Ectodermal cell (in vitro differentiated cells): ENCODE data around the gene CEP85.
"Not testable (repeated sequence)": the region's sequence is repeated elsewhere in the genome, so short reads cannot be mapped to it uniquely, and the experiment has no call there.

Experiments
- H3K27ac ChIP-seq: 2 replicates; pipeline ENCODE4 v1.7.0; 2013; ENCODE audit warnings: mild to moderate bottlenecking, low read depth, low read length; ENCODE audit not compliant: insufficient read depth, poor library complexity, severe bottlenecking
- H3K27me3 ChIP-seq: 2 replicates; pipeline ENCODE4 v1.7.0; 2013; ENCODE audit warnings: mild to moderate bottlenecking, low read length; ENCODE audit not compliant: insufficient read depth, control insufficient read depth, poor library complexity, severe bottlenecking
- H3K36me3 ChIP-seq: one replicate; pipeline ENCODE4 v1.7.0; 2013; ENCODE audit warnings: low read length; ENCODE audit not compliant: control insufficient read depth, insufficient read depth
- H3K4me1 ChIP-seq: one replicate; pipeline ENCODE4 v1.7.0; 2013; ENCODE audit warnings: low read length; ENCODE audit not compliant: control insufficient read depth, insufficient read depth
- H3K4me3 ChIP-seq: 2 replicates; pipeline ENCODE4 v1.7.0; 2013; ENCODE audit warnings: low read depth, low read length, control low read depth; ENCODE audit not compliant: insufficient read depth
- H3K9me3 ChIP-seq: 2 replicates; pipeline ENCODE4 v1.7.0; 2013; ENCODE audit warnings: mild to moderate bottlenecking, low read length, moderate library complexity; ENCODE audit not compliant: control insufficient read depth
- WGBS, 2 experiments: methylation state at CpG; one replicate each; pipeline ENCODE4 v1.1.7; 2013; ENCODE audit warnings: missing lambda C conversion rate in 2 of 2; 5-methylcytosine and 5-hydroxymethylcytosine counted together

Gene CEP85

GRCh38 chr1:26290882-26291261, 56.9 kb downstream of the CEP85 start:
- H3K36me3 ChIP-seq: no peaks in the 10 kb centered on the region
- H3K4me1 ChIP-seq: peaks cover 30% of the 10 kb centered on the region
- H3K27ac ChIP-seq: no peak overlapping the region
- no peaks in the 10 kb centered on the region for H3K27me3 ChIP-seq
- no peaks in the 10 kb centered on the region for H3K9me3 ChIP-seq
- 58% methylated on average over 11 of the region's 11 CpGs for WGBS, 2 experiments
- no peak overlapping the region for H3K4me3 ChIP-seq

GRCh38 chr1:26291433-26291832, 57.4 kb downstream of the CEP85 start:
- 92 to 95% methylated on average over 3 of the region's 3 CpGs for WGBS, 2 experiments
- no peak overlapping the region for H3K4me3 ChIP-seq
- H3K9me3 ChIP-seq: no peaks in the 10 kb centered on the region
- H3K27me3 ChIP-seq: no peaks in the 10 kb centered on the region
- no peak overlapping the region for H3K27ac ChIP-seq
- H3K4me1 ChIP-seq: peaks cover 30% of the 10 kb centered on the region
- no peaks in the 10 kb centered on the region for H3K36me3 ChIP-seq

GRCh38 chr1:26291939-26292338, 57.9 kb downstream of the CEP85 start:
- WGBS, 2 experiments: 92 to 93% methylated on average over 4 of the region's 4 CpGs
- no peaks in the 10 kb centered on the region for H3K9me3 ChIP-seq
- no peak overlapping the region for H3K4me3 ChIP-seq
- H3K27ac ChIP-seq: no peak overlapping the region
- H3K4me1 ChIP-seq: peaks cover 30% of the 10 kb centered on the region
- no peaks in the 10 kb centered on the region for H3K27me3 ChIP-seq
- no peaks in the 10 kb centered on the region for H3K36me3 ChIP-seq

- H3K4me3 ChIP-seq, H3K9me3 ChIP-seq, H3K27ac ChIP-seq, H3K36me3 ChIP-seq, H3K27me3 ChIP-seq: not testable (repeated sequence)
- H3K4me1 ChIP-seq: peaks cover 30% of the 10 kb centered on the region
- 89 to 93% methylated on average over 5 of the region's 5 CpGs for WGBS, 2 experiments
Observed at GRCh38 chr1:26292735-26293134, 58.7 kb downstream of the CEP85 start.

- Histone ChIP-seq H3K27ac (no peak overlapping the region), H3K9me3 (no peaks in the 10 kb centered on the region), H3K4me1 (peaks cover 22% of the 10 kb centered on the region), H3K36me3 (no peaks in the 10 kb centered on the region), H3K27me3 (no peaks in the 10 kb centered on the region), H3K4me3 (no peak overlapping the region)
- 86 to 87% methylated on average over 11 of the region's 11 CpGs for WGBS, 2 experiments
Observed at GRCh38 chr1:26293911-26294463, 60.0 kb downstream of the CEP85 start.

GRCh38 chr1:26295194-26296138, 61.5 kb downstream of the CEP85 start:
- 89 to 90% methylated on average over 22 of the region's 22 CpGs for WGBS, 2 experiments
- no peaks in the 10 kb centered on the region for H3K36me3 ChIP-seq
- no peak overlapping the region for H3K4me3 ChIP-seq
- peaks cover 13% of the 10 kb centered on the region for H3K4me1 ChIP-seq
- H3K27ac ChIP-seq: no peak overlapping the region
- no peaks in the 10 kb centered on the region for H3K9me3 ChIP-seq
- no peaks in the 10 kb centered on the region for H3K27me3 ChIP-seq

GRCh38 chr1:26296340-26297056, 62.5 kb downstream of the CEP85 start:
- WGBS, 2 experiments: 93% methylated on average over 16 of the region's 16 CpGs
- H3K4me3 ChIP-seq: no peak overlapping the region
- no peaks in the 10 kb centered on the region for H3K9me3 ChIP-seq
- H3K4me1 ChIP-seq: peaks cover 3% of the 10 kb centered on the region
- H3K36me3 ChIP-seq: no peaks in the 10 kb centered on the region
- no peak overlapping the region for H3K27ac ChIP-seq
- H3K27me3 ChIP-seq: no peaks in the 10 kb centered on the region

GRCh38 chr1:26297057-26297790, 63.2 kb downstream of the CEP85 start:
- Histone ChIP-seq H3K4me1 (no peaks in the 10 kb centered on the region), H3K36me3 (no peaks in the 10 kb centered on the region), H3K9me3 (no peaks in the 10 kb centered on the region), H3K4me3 (no peak overlapping the region), H3K27ac (no peak overlapping the region), H3K27me3 (no peaks in the 10 kb centered on the region)
- 86 to 91% methylated on average over 12 of the region's 12 CpGs for WGBS, 2 experiments

- Histone ChIP-seq H3K9me3 (no peaks in the 10 kb centered on the region), H3K36me3 (no peaks in the 10 kb centered on the region), H3K27me3 (no peaks in the 10 kb centered on the region), H3K4me3 (no peak overlapping the region), H3K27ac (no peak overlapping the region), H3K4me1 (no peaks in the 10 kb centered on the region)
- 78 to 79% methylated on average over 6 of the region's 6 CpGs for WGBS, 2 experiments
Observed at GRCh38 chr1:26297791-26298124, 63.8 kb downstream of the CEP85 start.
